Fibroblast of mammary gland (primary cell): Measurements from ENCODE around the gene GRK5.
"Not testable (repeated sequence)": the region's sequence is repeated elsewhere in the genome, so short reads cannot be mapped to it uniquely, and the experiment has no call there.

Experiments
- DNase-seq: peaks from one replicate; pipeline ENCODE4 v3.0.0-alpha.2; 2010; ENCODE audit warnings: low read depth
- H3K4me3 ChIP-seq: 2 replicates; pipeline ENCODE4 v1.5.1; 2011; ENCODE audit warnings: low read depth, mild to moderate bottlenecking, low read length, moderate library complexity; ENCODE audit not compliant: control insufficient read depth
- CTCF ChIP-seq: conservative IDR thresholded peaks from 2 replicates; pipeline ENCODE4 v1.5.1; 2011; ENCODE audit warnings: low read depth, low read length, inconsistent platforms; ENCODE audit not compliant: control insufficient read depth, insufficient read depth

GRK5 gene

DNA sequence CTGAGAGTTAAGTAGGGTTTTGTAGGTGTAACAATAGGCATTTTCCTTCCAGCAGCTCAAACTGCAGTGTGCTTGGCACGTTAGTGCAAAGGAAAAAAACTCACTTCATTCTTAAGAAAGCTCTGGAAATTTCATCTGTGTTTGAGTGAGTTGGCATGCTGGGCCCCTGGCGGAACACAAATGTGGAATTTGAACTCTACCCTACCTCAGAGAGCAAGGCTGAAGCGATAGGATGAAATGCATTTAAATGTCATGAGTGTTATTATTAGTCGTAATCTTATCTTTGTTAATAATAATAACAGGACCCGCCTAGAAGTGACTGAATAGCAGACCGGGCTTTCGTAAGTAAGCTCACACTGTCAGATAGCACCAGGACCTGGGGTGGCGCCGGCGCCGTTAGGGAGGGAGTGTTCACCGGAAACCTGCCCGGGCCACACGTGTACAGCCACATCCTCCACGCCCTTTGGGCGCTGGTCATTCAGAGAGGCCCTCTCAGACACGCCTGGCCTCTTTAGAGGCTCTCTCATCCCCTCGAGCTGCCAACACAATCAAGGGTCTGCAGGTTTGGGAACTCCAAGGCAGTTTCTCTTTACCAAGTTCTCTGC, 63.5 kb downstream of the GRK5 start:
- no peak for TF ChIP-seq CTCF
- no peak for DNase-seq
- no peak overlapping the region for H3K4me3 ChIP-seq

DNA sequence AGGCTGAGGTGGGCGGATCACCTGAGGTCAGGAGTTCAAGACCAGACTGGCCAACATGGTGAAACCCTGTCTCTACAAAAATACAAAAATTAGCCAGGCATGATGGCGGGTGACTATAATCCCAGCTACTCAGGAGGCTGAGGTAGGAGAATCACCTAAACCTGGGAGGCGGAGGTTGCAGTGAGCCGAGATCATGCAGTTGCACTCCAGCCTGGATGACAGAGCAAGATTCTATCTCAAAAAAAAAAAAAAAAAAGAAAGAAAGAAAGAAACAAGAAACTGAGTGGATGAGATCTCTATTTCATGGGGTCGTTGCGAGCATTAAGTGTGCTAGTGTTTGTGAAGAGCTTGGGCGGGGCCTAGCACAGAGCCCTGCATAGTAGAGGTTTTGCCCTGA, 65.0 kb downstream of the GRK5 start:
- not testable (repeated sequence) for H3K4me3 ChIP-seq, DNase-seq

DNA sequence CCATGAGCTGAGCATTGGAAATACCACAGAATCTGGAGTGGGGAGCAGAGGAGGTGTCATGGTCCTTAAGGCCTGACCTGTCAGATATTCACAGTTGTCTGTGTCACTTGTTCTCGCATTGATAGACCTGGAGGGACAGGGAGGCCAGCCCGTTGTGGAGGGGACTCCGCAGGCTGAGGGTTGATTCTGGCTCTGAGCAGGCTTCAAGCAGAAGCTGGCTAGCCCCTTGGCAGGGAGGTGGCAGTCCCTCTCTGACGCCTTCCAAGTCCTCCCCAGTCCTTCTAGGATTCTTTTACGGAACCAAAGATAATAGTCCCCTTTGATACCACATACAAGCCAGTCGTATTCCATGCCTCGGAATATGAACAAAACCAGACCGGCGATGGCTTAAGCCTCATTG, 65.4 kb downstream of the GRK5 start:
- no peak overlapping the region for H3K4me3 ChIP-seq
- DNase-seq = no peak
- TF ChIP-seq CTCF = no peak

- DNase-seq = no peak
- TF ChIP-seq CTCF = no peak
- no peak overlapping the region for H3K4me3 ChIP-seq
These were observed 66.0 kb downstream of the GRK5 start for GRCh38 chr10:119273413-119273812.

DNA sequence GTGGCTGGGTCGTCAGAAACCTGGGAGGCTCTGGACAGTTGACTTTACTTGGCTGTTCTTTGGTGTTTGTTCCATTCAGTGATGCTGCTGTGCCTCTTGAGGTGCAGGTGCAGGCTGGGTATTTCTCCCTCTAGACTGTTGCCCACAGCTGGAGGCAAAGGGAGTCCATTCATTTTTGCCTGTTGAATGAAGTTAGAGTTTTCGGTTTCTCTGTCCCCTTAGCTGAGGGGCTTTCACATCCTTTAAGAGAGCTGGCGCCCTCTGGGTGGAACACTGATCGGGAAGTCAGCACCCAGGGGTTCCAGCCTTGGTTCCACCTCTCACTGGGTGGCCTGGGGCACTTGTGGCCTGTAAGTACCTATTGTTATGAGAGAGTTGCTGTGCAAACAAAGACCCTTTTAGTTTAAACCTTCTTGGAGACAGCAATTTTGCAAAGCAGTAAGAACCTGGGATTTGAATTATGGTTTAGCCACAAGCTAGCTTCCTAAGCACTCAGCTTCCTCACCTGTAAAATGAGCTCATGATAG, 67.2 kb downstream of the GRK5 start:
- no peak for TF ChIP-seq CTCF
- H3K4me3 ChIP-seq = no peak overlapping the region
- DNase-seq = no peak

DNA sequence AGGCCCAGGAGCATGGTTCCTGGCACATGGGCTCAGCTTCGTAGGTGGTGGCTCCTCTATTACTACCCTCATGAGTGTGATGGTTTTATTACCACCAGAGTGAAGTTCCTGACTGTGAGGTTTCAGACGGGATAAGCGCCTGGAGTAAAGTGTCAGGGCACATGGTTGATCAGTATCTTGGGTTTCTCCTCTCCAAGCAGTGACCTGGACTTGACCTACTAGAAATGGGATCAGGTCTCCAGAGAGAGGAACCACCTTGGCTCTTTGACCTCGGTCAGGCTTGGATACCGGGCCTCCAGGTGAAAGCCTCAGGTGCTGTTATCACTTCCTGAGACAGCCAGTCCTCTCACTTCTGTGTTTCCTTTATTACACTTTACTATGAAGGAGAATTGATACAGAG, 67.7 kb downstream of the GRK5 start:
- no peak overlapping the region for H3K4me3 ChIP-seq
- TF ChIP-seq CTCF = no peak
- DNase-seq = no peak

DNA sequence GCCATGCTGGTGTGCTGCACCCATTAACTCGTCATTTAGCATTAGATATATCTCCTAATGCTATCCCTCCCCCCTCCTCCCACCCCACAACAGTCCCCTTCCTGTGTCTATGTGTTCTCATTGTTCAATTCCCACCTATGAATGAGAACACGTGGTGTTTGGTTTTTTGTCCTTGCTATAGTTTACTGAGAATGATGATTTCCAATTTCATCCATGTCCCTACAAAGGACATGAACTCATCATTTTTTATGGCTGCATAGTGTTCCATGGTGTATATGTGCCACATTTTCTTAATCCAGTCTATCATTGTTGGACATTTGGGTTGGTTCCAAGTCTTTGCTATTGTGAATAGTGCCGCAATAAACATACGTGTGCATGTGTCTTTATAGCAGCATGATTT, 68.8 kb downstream of the GRK5 start:
- not testable (repeated sequence) for H3K4me3 ChIP-seq, DNase-seq

DNA sequence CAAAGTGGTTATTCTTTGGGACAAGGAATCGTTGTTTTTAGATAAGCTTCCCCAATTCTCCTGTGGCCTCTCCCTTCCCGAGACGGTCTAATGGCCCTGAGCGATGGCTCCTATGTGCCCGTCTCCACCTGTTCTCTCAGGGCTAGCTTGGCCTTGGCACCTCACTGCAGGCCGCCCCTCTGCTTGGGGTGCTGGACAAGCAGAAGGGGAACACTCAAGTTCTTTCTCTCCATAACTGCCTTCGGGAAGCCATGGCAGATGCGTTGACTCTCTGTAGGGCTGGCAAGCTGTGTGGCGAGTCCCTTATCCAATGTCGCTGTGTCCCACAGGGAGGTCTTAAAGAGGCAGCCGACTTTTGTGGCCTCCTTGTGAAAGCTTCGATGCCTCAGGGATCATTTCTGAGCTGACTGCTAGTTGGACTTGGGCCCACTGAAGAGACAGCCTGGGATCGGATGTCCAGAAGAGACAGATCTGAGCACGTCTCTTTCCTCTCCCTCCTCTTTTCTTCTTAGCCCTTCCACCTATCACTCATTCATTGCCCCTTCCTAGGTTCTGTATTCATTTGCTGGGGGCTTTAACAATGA, 70.8 kb downstream of the GRK5 start:
- no peak for DNase-seq
- TF ChIP-seq CTCF = no peak
- H3K4me3 ChIP-seq = no peak overlapping the region
